Right kidney (tissue), 1 donor: ENCODE measurements around the gene LRRC46.

Source experiments
- DNase-seq: peaks from one replicate; pipeline ENCODE4 v3.0.0-alpha.2; 2016

LRRC46 gene

GRCh38 chr17:47851764-47852112 is 20.3 kb downstream of the LRRC46 start:
- DNase-seq = no peak

GRCh38 chr17:47852113-47852949 is 20.9 kb downstream of the LRRC46 start:
- DNase-seq = peak; percentile 58

GRCh38 chr17:47853616-47854015 is 22.1 kb downstream of the LRRC46 start:
- no peak for DNase-seq

- no peak for DNase-seq
Measured at GRCh38 chr17:47855737-47856136, 24.3 kb downstream of the LRRC46 start.

- no peak for DNase-seq
Measured at GRCh38 chr17:47856830-47857229, 25.4 kb downstream of the LRRC46 start.

GRCh38 chr17:47857551-47858455 is 26.3 kb downstream of the LRRC46 start:
- no peak for DNase-seq

GRCh38 chr17:47860386-47860785 is 28.9 kb downstream of the LRRC46 start:
- DNase-seq = no peak

- DNase-seq = no peak
Measured at GRCh38 chr17:47862621-47863440, 31.4 kb downstream of the LRRC46 start.

GRCh38 chr17:47864791-47865216 is 33.3 kb downstream of the LRRC46 start:
- no peak for DNase-seq

- DNase-seq = no peak
Measured at GRCh38 chr17:47866941-47867340, 35.5 kb downstream of the LRRC46 start.

- DNase-seq = no peak
Measured at GRCh38 chr17:47867813-47868533, 36.5 kb downstream of the LRRC46 start.

GRCh38 chr17:47869114-47869513 is 37.6 kb downstream of the LRRC46 start:
- DNase-seq = no peak

GRCh38 chr17:47870056-47870455 is 38.6 kb downstream of the LRRC46 start:
- no peak for DNase-seq

- no peak for DNase-seq
Measured at GRCh38 chr17:47871048-47871447, 39.6 kb downstream of the LRRC46 start.

GRCh38 chr17:47872019-47872650 is 40.7 kb downstream of the LRRC46 start:
- DNase-seq = no peak

GRCh38 chr17:47872651-47873161 is 41.2 kb downstream of the LRRC46 start:
- no peak for DNase-seq

GRCh38 chr17:47873200-47874090 is 42.0 kb downstream of the LRRC46 start:
- DNase-seq = no peak

GRCh38 chr17:47875011-47875985 is 43.8 kb downstream of the LRRC46 start:
- no peak for DNase-seq
